ENCODE data around the gene NYAP2.

NYAP2 gene

DNA sequence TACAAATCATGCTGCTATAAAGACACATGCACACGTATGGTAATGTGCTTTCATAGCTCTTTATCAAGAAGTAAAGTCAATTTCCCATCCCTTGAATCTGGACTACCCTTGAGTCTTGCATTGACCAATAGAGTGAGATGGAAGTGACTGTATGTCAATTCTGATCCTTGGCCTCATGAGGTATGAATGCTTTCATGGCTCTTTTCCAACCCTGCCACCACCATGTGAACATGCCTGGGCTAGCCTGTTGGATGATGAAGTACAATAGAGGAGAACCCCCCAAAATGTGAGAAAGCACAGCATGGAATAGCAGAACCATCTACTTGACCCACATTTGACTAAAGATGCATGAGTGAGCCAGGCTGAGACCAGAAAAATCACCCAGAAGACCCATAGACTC lies 237.0 kb downstream of the NYAP2 start:
- no peak for DNase-seq

- DNase-seq, result no peak
These were observed 237.7 kb downstream of the NYAP2 start for GRCh38 chr2:225637259-225637658.

- no peak for DNase-seq
These were observed 241.0 kb downstream of the NYAP2 start for GRCh38 chr2:225640550-225640949.

DNA sequence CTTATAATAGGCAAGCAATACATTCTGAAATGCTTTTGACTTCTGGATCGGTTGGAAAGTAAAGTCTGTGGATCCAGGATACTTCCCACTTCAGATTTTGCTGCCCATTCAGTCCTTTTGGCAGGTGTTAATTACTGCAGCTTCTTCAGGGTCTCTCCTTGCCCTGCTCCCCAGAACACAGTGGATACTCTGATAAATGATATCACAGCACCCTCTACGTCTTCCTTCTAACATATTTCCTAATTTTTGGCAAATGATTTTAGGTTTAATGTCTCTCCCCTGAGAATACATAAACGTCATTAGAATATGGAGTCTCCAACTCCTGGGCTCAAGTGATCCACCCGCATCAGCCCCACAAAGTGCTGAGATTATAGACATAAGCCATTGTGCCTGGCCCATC lies 249.8 kb downstream of the NYAP2 start:
- DNase-seq, result no peak

DNA sequence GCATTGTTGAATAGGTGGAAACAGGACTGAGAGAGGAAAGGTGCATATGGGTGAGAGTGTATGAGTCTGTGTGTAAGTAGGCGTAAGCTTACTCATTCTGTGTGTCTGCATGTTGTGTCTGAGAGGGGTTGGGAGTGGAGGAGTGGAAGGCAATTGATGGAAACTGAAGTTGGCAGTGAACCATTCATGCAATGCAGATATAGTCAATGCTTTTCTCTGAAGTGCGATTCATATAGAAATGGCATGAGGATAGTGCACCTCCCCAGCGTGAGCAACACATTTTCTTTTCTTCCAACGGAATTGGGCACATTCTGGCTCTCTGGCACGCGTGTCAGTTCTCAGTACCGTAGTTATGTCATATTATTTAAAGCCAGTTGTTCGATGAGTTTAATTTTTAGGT lies 250.5 kb downstream of the NYAP2 start:
- DNase-seq, result no peak

GRCh38 chr2:225660262-225661131 lies 261.0 kb downstream of the NYAP2 start:
- peak; percentile 3 for DNase-seq

GRCh38 chr2:225662101-225662500 lies 262.6 kb downstream of the NYAP2 start:
- no peak for DNase-seq

DNA sequence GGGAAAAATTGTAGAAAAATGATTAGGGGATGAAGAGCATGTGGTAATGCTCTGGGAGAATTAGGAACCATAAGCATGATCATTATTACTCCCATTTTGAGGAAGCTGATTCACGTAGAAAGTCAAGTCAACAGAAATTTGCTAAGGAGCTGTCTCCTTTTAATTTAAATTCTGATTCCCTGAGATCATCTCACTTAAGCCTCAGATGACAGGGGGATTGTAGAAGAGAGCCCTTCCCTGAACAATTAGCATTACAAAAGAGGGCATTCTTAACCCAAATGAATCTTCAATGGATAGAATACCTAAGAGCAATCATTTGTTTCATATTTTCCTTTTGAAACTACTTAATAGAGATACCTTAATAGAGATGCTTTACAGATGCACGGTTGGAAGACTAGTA lies 267.9 kb downstream of the NYAP2 start:
- no peak for DNase-seq

- peak; percentile 0 for DNase-seq
These were observed 269.2 kb downstream of the NYAP2 start for GRCh38 chr2:225668606-225669266.

- DNase-seq, result no peak
These were observed 270.8 kb downstream of the NYAP2 start for GRCh38 chr2:225670111-225670974.

DNA sequence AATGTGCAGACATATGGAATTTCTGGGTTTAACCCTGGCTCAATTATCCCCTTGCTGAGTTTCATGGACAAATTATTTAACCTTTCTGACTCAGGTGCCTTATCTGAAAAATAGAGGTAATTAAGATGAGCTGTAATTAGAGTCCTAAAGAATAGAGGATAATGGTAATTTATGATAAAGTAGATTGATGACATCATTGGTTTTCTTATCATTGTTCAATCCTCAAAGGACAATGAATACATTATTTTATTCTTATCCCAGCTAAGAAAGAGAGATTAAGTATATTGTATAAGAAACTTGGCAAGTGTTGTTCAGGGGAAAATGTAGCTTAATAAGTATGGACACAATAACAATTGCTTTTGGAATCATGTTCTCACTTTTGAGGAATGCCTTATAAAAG lies 279.3 kb downstream of the NYAP2 start:
- no peak for DNase-seq

GRCh38 chr2:225683258-225683657 lies 283.7 kb downstream of the NYAP2 start:
- no peak for DNase-seq

DNA sequence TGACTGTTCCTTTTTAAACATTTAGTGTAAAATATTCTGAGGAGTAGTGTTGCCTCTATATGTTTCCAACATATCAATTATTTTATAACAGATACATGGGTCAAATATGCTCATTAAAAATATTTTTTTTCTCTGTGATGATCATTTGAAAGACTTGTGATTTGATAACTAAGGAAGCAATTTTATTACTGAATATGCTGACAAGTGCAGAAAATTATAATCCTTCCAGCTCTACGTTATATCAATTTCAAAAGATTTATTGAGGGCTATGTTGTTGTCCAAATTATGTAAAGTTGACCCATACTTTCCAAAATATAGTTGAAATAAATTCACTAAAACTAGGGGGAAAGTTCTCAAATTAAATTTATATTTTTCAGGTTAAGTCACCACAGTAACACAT lies 290.6 kb downstream of the NYAP2 start:
- DNase-seq, result no peak

DNA sequence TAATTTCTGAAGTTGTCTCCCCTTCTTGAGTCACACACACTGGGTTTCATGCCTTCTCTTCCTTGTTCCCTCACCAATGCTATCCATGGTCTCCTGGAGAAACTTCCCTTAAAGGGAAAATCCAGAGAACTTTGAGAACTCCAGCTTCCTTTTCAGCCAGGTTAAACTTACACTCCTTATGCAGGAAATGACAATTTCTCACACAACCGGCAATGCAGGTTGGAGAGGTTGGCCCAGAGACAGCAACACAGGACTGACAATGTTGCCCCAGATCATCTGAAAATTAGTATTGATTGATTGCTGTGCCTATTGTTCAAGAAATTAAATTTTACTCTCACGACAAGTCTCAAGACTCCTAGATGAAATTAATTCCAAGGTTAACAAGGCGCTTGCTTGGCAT lies 292.2 kb downstream of the NYAP2 start:
- DNase-seq, result no peak

- DNase-seq, result no peak
These were observed 293.7 kb downstream of the NYAP2 start for GRCh38 chr2:225693259-225693658.

GRCh38 chr2:225694664-225695063 lies 295.2 kb downstream of the NYAP2 start:
- DNase-seq, result no peak

DNA sequence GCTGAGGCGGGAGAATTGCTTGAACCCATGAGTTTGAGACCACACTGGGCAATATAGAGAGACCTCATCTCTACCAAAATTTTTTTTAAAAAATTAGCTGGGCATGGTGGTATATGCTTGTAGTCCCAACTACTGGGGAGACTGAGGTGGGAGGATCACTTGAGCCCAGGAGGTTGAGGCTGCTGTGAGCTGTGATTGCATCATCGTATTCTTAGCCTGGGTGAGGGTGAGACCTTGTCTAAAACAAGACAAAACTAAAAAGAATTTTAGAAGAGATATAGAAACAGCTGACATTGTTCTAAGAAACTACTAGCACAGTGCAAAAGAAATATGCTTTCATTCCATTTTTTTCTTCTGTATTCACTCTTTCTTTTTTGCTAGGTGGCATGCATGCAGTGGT lies 298.4 kb downstream of the NYAP2 start:
- no peak for DNase-seq
